Measurements from ENCODE around the gene OR10A5.

Gene OR10A5

GRCh38 chr11:6818967-6819366 is 26.5 kb upstream of the OR10A5 start:
- Histone ChIP-seq H2AFZ (ENCODE audit: low read length) (no peak overlapping the region), H4K20me1 (ENCODE audit: insufficient read depth, low read length) (no peaks in the 10 kb centered on the region), H3K4me3 (ENCODE audit: low read depth, low read length, poor library complexity, severe bottlenecking) (no peak overlapping the region), H3K9me3 (ENCODE audit: low read length) (0 out of 2 replicates have a peak, but pooled peaks cover 4% of the 10 kb centered on the region), H3K9ac (ENCODE audit: low read length) (no peak overlapping the region), H3K9me2 (ENCODE audit: low read depth, low read length) (no peaks in the 10 kb centered on the region), H3K4me1 (ENCODE audit: insufficient read depth, low read length, severe bottlenecking) (no peaks in the 10 kb centered on the region), H3K36me3 (ENCODE audit: insufficient read depth, low read length) (no peaks in the 10 kb centered on the region), H3K79me2 (ENCODE audit: insufficient read depth, low read length) (no peaks in the 10 kb centered on the region), H3K27me3 (ENCODE audit: insufficient read depth, low read length) (no peaks in the 10 kb centered on the region), H3K27ac (ENCODE audit: low read depth, low read length, poor library complexity, severe bottlenecking) (no peak overlapping the region), H3F3A (ENCODE audit: insufficient read depth, low read length) (no peaks in the 10 kb centered on the region), H3K4me2 (ENCODE audit: low read length) (no peak overlapping the region)
- TF ChIP-seq CTCF (IDR thresholded peaks at IDR 0.05; ENCODE audit: low read length) (no peak), EZH2 (IDR thresholded peaks at IDR 0.05; ENCODE audit: borderline replicate concordance, low read length) (no peak)

GRCh38 chr11:6824136-6824823 is 21.2 kb upstream of the OR10A5 start:
- no peak overlapping the region for H3K4me3 ChIP-seq (ENCODE audit: low read depth, low read length, poor library complexity, severe bottlenecking)
- no peak overlapping the region for H3K4me2 ChIP-seq (ENCODE audit: low read length)
- H3K9ac ChIP-seq (ENCODE audit: low read length) = no peak overlapping the region

GRCh38 chr11:6825231-6825744 is 20.2 kb upstream of the OR10A5 start:
- Histone ChIP-seq H3K27ac (ENCODE audit: low read depth, low read length, poor library complexity, severe bottlenecking) (no peak overlapping the region), H3K4me2 (ENCODE audit: low read length) (no peak overlapping the region), H3K79me2 (ENCODE audit: insufficient read depth, low read length) (no peaks in the 10 kb centered on the region), H3K9ac (ENCODE audit: low read length) (no peak overlapping the region), H3K9me3 (ENCODE audit: low read length) (0 out of 2 replicates have a peak, but pooled peaks cover under 1% of the 10 kb centered on the region), H3K4me1 (ENCODE audit: insufficient read depth, low read length, severe bottlenecking) (no peaks in the 10 kb centered on the region), H4K20me1 (ENCODE audit: insufficient read depth, low read length) (no peaks in the 10 kb centered on the region), H3K4me3 (ENCODE audit: low read depth, low read length, poor library complexity, severe bottlenecking) (no peak overlapping the region), H3K36me3 (ENCODE audit: insufficient read depth, low read length) (no peaks in the 10 kb centered on the region), H3K27me3 (ENCODE audit: insufficient read depth, low read length) (no peaks in the 10 kb centered on the region), H2AFZ (ENCODE audit: low read length) (no peak overlapping the region), H3K9me2 (ENCODE audit: low read depth, low read length) (no peaks in the 10 kb centered on the region), H3F3A (ENCODE audit: insufficient read depth, low read length) (no peaks in the 10 kb centered on the region)
- no peak for TF ChIP-seq EZH2 (IDR thresholded peaks at IDR 0.05; ENCODE audit: borderline replicate concordance, low read length)
- TF ChIP-seq CTCF (IDR thresholded peaks at IDR 0.05; ENCODE audit: low read length) = no peak

More at GRCh38 chr11:6824136-6824823, 21.2 kb upstream of the OR10A5 start:
- no peaks in the 10 kb centered on the region for H3K79me2 ChIP-seq (ENCODE audit: insufficient read depth, low read length)
- no peaks in the 10 kb centered on the region for H3K4me1 ChIP-seq (ENCODE audit: insufficient read depth, low read length, severe bottlenecking)
- H3K9me3 ChIP-seq (ENCODE audit: low read length) = 0 out of 2 replicates have a peak, but pooled peaks cover 4% of the 10 kb centered on the region
- H3K27me3 ChIP-seq (ENCODE audit: insufficient read depth, low read length) = no peaks in the 10 kb centered on the region
- no peaks in the 10 kb centered on the region for H3K36me3 ChIP-seq (ENCODE audit: insufficient read depth, low read length)
- no peak overlapping the region for H2AFZ ChIP-seq (ENCODE audit: low read length)
- no peaks in the 10 kb centered on the region for H3K9me2 ChIP-seq (ENCODE audit: low read depth, low read length)
- H4K20me1 ChIP-seq (ENCODE audit: insufficient read depth, low read length) = no peaks in the 10 kb centered on the region
- H3F3A ChIP-seq (ENCODE audit: insufficient read depth, low read length) = no peaks in the 10 kb centered on the region
- no peak overlapping the region for H3K27ac ChIP-seq (ENCODE audit: low read depth, low read length, poor library complexity, severe bottlenecking)
- TF ChIP-seq EZH2 (IDR thresholded peaks at IDR 0.05; ENCODE audit: borderline replicate concordance, low read length) (no peak), CTCF (IDR thresholded peaks at IDR 0.05; ENCODE audit: low read length) (no peak)
